Endothelial cell of umbilical vein (primary cell): ENCODE data around the gene PYGO2. TPM values are rescaled to one million over a fixed set of nuclear protein-coding genes. Genes with fewer than 3 reads are reported as not detected.

Experiments
- BruUV-seq: library from RNA; stranded (reverse); fragments of 400-500 nt; replicated peaks from 2 replicates; lab custom pipeline; 2021; lab: Mats Ljungman, UMichigan
- CTCF ChIA-PET: fragments of 300-600, 350-600 bp; sonication (Branson Sonifier 250); formaldehyde crosslinking; loops from one replicate; lab custom pipeline; 2021; ENCODE audit warnings: antibody characterized with exemption, inconsistent platforms; lab: Charles Lee
- POLR2A ChIA-PET: fragments of 300-600, 350-600 bp; sonication (Branson Sonifier 250); formaldehyde crosslinking; loops from one replicate; lab custom pipeline; 2021; ENCODE audit warnings: antibody characterized with exemption, inconsistent platforms; lab: Charles Lee
- DNase-seq: peaks from one replicate; pipeline ENCODE4 v3.0.0-alpha.2; 2011; ENCODE audit warnings: low read depth, low spot score
- FAIRE-seq: peaks from 2 replicates; lab custom pipeline; 2011; peaks lifted over from hg19 to GRCh38; lab: Jason Lieb, UNC
- H2AFZ ChIP-seq: 2 replicates; pipeline ENCODE4 v1.6.0; 2012; ENCODE audit warnings: low read depth, low read length, control low read depth, inconsistent platforms
- H3K27ac ChIP-seq: 2 replicates; pipeline ENCODE4 v1.5.1; 2011; ENCODE audit warnings: low read depth, mild to moderate bottlenecking, control low read depth, low read length, moderate library complexity; ENCODE audit not compliant: insufficient read depth
- H3K27me3 ChIP-seq, 2 experiments: 2 replicates each; pipeline versions ENCODE4 v1.6.0 to v1.6.1; 2011; ENCODE audit warnings: low read length in 2 of 2, mixed read lengths in 1 of 2; ENCODE audit not compliant: control insufficient read depth in 2 of 2, insufficient read depth in 2 of 2
- H3K36me3 ChIP-seq, 2 experiments: 2 replicates in 1 of 2; 3 replicates in 1 of 2; pipeline ENCODE4 v1.5.1; 2011; ENCODE audit warnings: low read length in 2 of 2, mild to moderate bottlenecking in 1 of 2, moderate library complexity in 1 of 2; ENCODE audit not compliant: control insufficient read depth in 2 of 2, insufficient read depth in 2 of 2; ENCODE audit errors: extremely low read depth in 1 of 2
- H3K4me1 ChIP-seq: 3 replicates; pipeline ENCODE4 v1.5.1; 2011; ENCODE audit warnings: mild to moderate bottlenecking, low read length; ENCODE audit not compliant: control insufficient read depth, insufficient read depth; ENCODE audit errors: extremely low read depth
- H3K4me2 ChIP-seq: 2 replicates; pipeline ENCODE4 v1.6.1; 2011; ENCODE audit warnings: low read length, control low read depth, mixed read lengths; ENCODE audit not compliant: insufficient read depth
- H3K4me3 ChIP-seq, 3 experiments: fragments of 200-600 bp in 1 of 3; sonication (generic), shearing (Covaris generic) in 1 of 3; replicated peaks in 1 of 3; 2 replicates each; pipeline ENCODE4 v1.5.1; 2011 to 2016; ENCODE audit warnings: control low read depth in 3 of 3, low read length in 3 of 3, mild to moderate bottlenecking in 2 of 3, inconsistent platforms in 1 of 3, low read depth in 1 of 3, moderate library complexity in 1 of 3; ENCODE audit not compliant: insufficient read depth in 1 of 3
- H3K79me2 ChIP-seq: 2 replicates; pipeline ENCODE4 v1.6.0; 2012; ENCODE audit warnings: low read length, inconsistent platforms; ENCODE audit not compliant: control insufficient read depth, insufficient read depth
- H3K9ac ChIP-seq: replicated peaks from 2 replicates; pipeline ENCODE3; 2011; ENCODE audit warnings: low read length, control low read depth; ENCODE audit not compliant: insufficient read depth; ENCODE audit errors: extremely low read depth
- H3K9me1 ChIP-seq: replicated peaks from 3 replicates; pipeline ENCODE4 v1.6.0; 2011; ENCODE audit warnings: mild to moderate bottlenecking, low read length; ENCODE audit not compliant: control insufficient read depth, insufficient read depth; ENCODE audit errors: extremely low read depth
- H3K9me3 ChIP-seq: replicated peaks from 2 replicates; pipeline ENCODE4 v1.5.1; 2012; ENCODE audit warnings: low read length, inconsistent platforms; ENCODE audit not compliant: control insufficient read depth, insufficient read depth
- H4K20me1 ChIP-seq: replicated peaks from 2 replicates; pipeline ENCODE3; 2011; ENCODE audit warnings: mild to moderate bottlenecking, low read length; ENCODE audit not compliant: control insufficient read depth, insufficient read depth; ENCODE audit errors: extremely low read depth
- EZH2 ChIP-seq: IDR thresholded peaks from 2 replicates; pipeline ENCODE4 v1.6.1; 2012; ENCODE audit warnings: borderline replicate concordance, low read depth, mild to moderate bottlenecking, moderate library complexity, low read length, inconsistent platforms; ENCODE audit not compliant: severe bottlenecking
- FOS ChIP-seq: IDR thresholded peaks from 2 replicates; pipeline ENCODE4 v1.6.1; 2011; ENCODE audit warnings: mild to moderate bottlenecking, low read length, moderate library complexity, borderline replicate concordance; ENCODE audit not compliant: insufficient read depth
- GATA2 ChIP-seq: IDR thresholded peaks from 2 replicates; pipeline ENCODE4 v1.7.0; 2011; ENCODE audit warnings: low read depth, mild to moderate bottlenecking, moderate library complexity, mixed read lengths, low read length; ENCODE audit not compliant: insufficient read length, insufficient read depth
- JUN ChIP-seq: IDR thresholded peaks from 2 replicates; pipeline ENCODE4 v1.6.1; 2011; ENCODE audit warnings: borderline replicate concordance, low read depth; ENCODE audit not compliant: insufficient read length, insufficient read depth
- MYC ChIP-seq: IDR thresholded peaks from one replicate; pipeline ENCODE4 v1.6.1; 2011; ENCODE audit warnings: mild to moderate bottlenecking, low read depth, low read length
- POLR2A ChIP-seq: IDR thresholded peaks from 2 replicates; pipeline ENCODE4 v1.6.1; 2012; ENCODE audit warnings: low read depth, mild to moderate bottlenecking, control low read depth, low read length
- POLR2AphosphoS5 ChIP-seq: IDR thresholded peaks from 2 replicates; pipeline ENCODE4 v1.6.1; 2012; ENCODE audit warnings: low read depth, mild to moderate bottlenecking, control low read depth, low read length, moderate library complexity; ENCODE audit not compliant: insufficient read depth
- dilution Hi-C: fragments of 300-500 bp; cut with MboI; formaldehyde crosslinking; loops from one replicate; pipeline ENCODE4 v1.15.0; 2019; ENCODE audit warnings: low sequenced_read_pairs; ENCODE audit not compliant: extremely low pct_ligation_motif_present
- intact Hi-C: fragments of 100-400 bp; cut with micrococcal nuclease; formaldehyde crosslinking; loops from one replicate; pipeline ENCODE4 v1.10.0; 2022
- polyA plus RNA-seq, 4 experiments: library from polyadenylated mRNA; depleted of rRNA in 3 of 4; stranded (reverse) in 3 of 4; unstranded in 1 of 4; fragments of >200 nt; gene quantifications; 2 replicates each; pipeline versions ENCODE4 v1.2.1 to v1.2.3, GENCODE V29; 2011 to 2012; ENCODE audit warnings: missing spikeins in 1 of 4
- total RNA-seq: library from RNA; stranded (reverse); gene quantifications from 2 replicates; pipeline ENCODE4 v1.2.3, GENCODE V29; 2021
- TF ChIP-seq, protein P1 (sequence below), 2 donors: IDR thresholded peaks; 1 replicate in 1 of 2; 2 replicates in 1 of 2; pipeline ENCODE4 v1.5.1; 2011; ENCODE audit warnings: low read length in 2 of 2, mild to moderate bottlenecking in 2 of 2, moderate library complexity in 2 of 2, control low read depth in 1 of 2, inconsistent platforms in 1 of 2, low read depth in 1 of 2; ENCODE audit not compliant: insufficient read depth in 1 of 2; ENCODE audit errors: extremely low read depth in 1 of 2
- TF ChIP-seq, protein P2 (sequence below): IDR thresholded peaks from 2 replicates; pipeline ENCODE4 v1.6.1; 2011; ENCODE audit not compliant: insufficient read depth, insufficient read length

The PYGO2 gene
- total and polyA plus RNA-seq, 2 donors (not counting 3 experiments of a cell fraction or from before 2014, with no cell fraction given): 19.3 to 21.5 TPM

- no peaks in the 10 kb centered on the region for H3K36me3 ChIP-seq
- H3K9me3 ChIP-seq: no peaks in the 10 kb centered on the region
- H3K9ac ChIP-seq: peak overlapping the region; percentile 92
- intact Hi-C loops: loop anchor here (1.0 to 10.0 kb wide), 4 partner anchors 18 to 488 kb away; partner anchors contain the start of genes EFNA1 and ZBTB7B
- H3K4me2 ChIP-seq: peak overlapping the region; percentile 80
- H3K27ac ChIP-seq: peak overlapping the region; percentile 99
- H3K27me3 ChIP-seq: no peaks in the 10 kb centered on the region
- no TSS peak for BruUV-seq
- FAIRE-seq (no peak), DNase-seq (peak; percentile 95)
- peaks cover 57% of the 10 kb centered on the region for H3K79me2 ChIP-seq
- peak overlapping the region in 2 of 3 experiments; percentile 62 to 64 for H3K4me3 ChIP-seq
- TF ChIP-seq POLR2A (peak; percentile 81), FOS (peak; percentile 52), GATA2 (peak; percentile 22), JUN (peak; percentile 48), POLR2AphosphoS5 (no peak), EZH2 (no peak), MYC (no peak)
- TF ChIP-seq, protein P1, sequence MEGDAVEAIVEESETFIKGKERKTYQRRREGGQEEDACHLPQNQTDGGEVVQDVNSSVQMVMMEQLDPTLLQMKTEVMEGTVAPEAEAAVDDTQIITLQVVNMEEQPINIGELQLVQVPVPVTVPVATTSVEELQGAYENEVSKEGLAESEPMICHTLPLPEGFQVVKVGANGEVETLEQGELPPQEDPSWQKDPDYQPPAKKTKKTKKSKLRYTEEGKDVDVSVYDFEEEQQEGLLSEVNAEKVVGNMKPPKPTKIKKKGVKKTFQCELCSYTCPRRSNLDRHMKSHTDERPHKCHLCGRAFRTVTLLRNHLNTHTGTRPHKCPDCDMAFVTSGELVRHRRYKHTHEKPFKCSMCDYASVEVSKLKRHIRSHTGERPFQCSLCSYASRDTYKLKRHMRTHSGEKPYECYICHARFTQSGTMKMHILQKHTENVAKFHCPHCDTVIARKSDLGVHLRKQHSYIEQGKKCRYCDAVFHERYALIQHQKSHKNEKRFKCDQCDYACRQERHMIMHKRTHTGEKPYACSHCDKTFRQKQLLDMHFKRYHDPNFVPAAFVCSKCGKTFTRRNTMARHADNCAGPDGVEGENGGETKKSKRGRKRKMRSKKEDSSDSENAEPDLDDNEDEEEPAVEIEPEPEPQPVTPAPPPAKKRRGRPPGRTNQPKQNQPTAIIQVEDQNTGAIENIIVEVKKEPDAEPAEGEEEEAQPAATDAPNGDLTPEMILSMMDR (IDR thresholded peaks at IDR 0.05; ENCODE audit: extremely low read depth in 1 of 2, insufficient read depth in 1 of 2, low read depth in 1 of 2, low read length in 2 of 2): no peak
- TF ChIP-seq, protein P2, sequence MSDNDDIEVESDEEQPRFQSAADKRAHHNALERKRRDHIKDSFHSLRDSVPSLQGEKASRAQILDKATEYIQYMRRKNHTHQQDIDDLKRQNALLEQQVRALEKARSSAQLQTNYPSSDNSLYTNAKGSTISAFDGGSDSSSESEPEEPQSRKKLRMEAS: no peak
- no peaks in the 10 kb centered on the region for H3K9me1 ChIP-seq
- POLR2A ChIA-PET: interaction anchor here (0.7 to 2.7 kb wide), 8 partner anchors 10 to 29 kb away, joined by 3 to 24 read pairs (median 4); partner anchors contain the start of genes FLAD1, LENEP, PBXIP1 and PYGO2
- dilution Hi-C loops: no loop called here
- CTCF ChIA-PET: interaction anchor here (0.7 to 8.5 kb wide), 13 partner anchors 11 to 200 kb away, joined by 3 to 81 read pairs (median 6); partner anchors contain the start of genes ADAM15, KRTCAP2, LENEP and PBXIP1
- no peaks in the 10 kb centered on the region for H4K20me1 ChIP-seq
- H2AFZ ChIP-seq: no peak overlapping the region
- H3K4me1 ChIP-seq: peaks cover 51% of the 10 kb centered on the region
These were observed 11.1 kb upstream of the PYGO2 start for GRCh38 chr1:154972517-154973343.
